ENCODE data around the gene S100A14.

GRCh38 chr1:153614189-153614900, 1.8 kb downstream of the S100A14 start:
- TF ChIP-seq CTCF (IDR thresholded peaks at IDR 0.05; ENCODE audit: poor library complexity, severe bottlenecking) (no peak), REST (IDR thresholded peaks at IDR 0.05; ENCODE audit: borderline replicate concordance) (no peak), EZH2 (IDR thresholded peaks at IDR 0.05; ENCODE audit: borderline replicate concordance, insufficient read depth, low read length, poor library complexity, severe bottlenecking) (no peak), RAD21 (conservative IDR thresholded peaks at IDR 0.05) (no peak), TAF1 (IDR thresholded peaks at IDR 0.05; ENCODE audit: low read depth) (no peak)
